Endometrial microvascular endothelial cells (primary cell): ENCODE measurements around the gene EEF1AKMT3. TPM values are rescaled to one million over a fixed set of nuclear protein-coding genes. Genes with fewer than 3 reads are reported as not detected.

Experiments
- in situ Hi-C: cut with HindIII; loops from 2 replicates; pipeline ENCODE4 v1.10.0; 2017; ENCODE audit warnings: low sequenced_read_pairs, low pct_unique_long_range_greater_than_20kb; ENCODE audit errors: inconsistent ontology term
- total RNA-seq: library from RNA; depleted of rRNA; stranded (reverse); fragments of >200 nt; gene quantifications from one replicate; pipeline ENCODE4 v1.2.3, GENCODE V29; 2015; ENCODE audit errors: inconsistent ontology term

The EEF1AKMT3 gene
- total RNA-seq, 1 donor from 2014 or later = 11.7 TPM

DNA sequence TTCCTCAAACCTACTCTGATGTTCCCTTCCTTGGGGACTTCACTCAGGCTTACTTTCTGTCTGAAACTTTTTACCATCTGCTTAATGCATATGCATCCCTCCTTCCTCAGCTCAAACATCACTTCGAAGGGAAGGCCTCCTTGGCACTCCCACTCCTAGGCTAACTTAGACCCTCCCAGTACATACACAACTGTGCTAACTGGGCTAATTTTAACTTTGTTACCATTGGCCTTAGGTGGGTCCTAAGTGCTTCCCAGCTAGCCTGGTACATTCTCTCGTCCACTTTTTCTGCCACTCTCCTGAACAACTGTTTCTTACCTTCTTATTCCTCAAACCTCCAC lies 3.8 kb downstream of the EEF1AKMT3 start:
- in situ Hi-C loops = no loop called here

DNA sequence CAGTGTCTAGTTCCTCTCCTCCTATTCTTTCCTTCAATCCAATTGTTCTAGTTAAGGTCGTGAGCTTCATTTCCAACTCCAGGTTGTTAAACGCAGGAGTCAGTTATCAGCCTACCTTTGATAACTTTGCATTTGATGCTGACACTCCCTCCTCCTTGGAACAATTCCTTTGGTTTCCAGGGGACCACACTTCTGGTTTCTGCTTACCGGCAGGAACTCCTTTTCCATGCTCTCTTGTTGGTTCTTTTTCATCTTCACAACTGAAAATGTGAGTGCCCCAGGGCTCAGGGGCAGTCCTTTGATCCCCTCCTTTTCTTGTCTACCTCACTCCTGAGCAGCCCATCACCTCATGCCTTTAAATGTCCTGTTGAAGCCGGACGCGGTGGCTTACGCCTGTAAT lies 5.0 kb downstream of the EEF1AKMT3 start:
- in situ Hi-C loops = no loop called here

- in situ Hi-C loops = no loop called here
Measured at GRCh38 chr12:57777911-57778310, 5.5 kb downstream of the EEF1AKMT3 start.

DNA sequence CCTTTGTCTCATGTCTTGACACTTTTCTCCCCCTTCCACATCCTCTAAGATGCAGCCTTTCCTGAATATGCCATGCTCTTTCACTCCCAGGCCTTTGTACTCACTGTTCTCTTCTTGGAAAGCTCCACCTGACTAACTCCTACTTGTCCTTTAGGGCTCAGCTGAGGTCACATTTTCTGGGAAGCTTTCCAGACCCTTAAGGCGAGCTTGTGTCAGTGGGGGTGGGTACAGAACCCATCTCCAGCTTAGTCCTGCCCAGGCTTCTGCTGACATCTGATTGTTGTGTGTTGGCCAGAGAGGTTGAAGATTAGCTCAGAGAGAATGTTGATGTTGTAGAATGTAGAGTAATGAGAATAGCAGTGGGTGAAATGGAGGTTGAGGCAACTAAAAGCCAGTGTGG lies 7.3 kb downstream of the EEF1AKMT3 start:
- in situ Hi-C loops = no loop called here

GRCh38 chr12:57780284-57780897 lies 8.0 kb downstream of the EEF1AKMT3 start:
- in situ Hi-C loops = no loop called here

DNA sequence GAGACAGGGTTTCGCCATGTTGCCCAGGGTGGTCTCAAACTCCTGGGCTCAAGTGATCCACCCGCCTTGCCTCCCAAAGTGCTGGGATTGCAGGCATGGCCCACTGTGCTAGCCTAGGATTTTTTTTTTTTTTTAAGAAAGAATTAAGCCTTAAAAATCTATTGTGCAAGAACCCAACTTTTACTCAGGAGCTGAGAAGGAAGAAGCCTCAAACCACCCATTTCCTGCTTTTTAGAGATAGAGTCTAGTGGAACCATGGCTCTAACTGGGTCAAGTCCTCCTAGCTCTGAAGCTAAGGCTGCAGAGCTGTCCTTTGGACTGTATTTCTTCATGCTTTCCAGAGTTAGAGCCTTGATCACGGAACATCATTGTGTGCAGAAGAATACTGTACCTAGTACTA lies 8.8 kb downstream of the EEF1AKMT3 start:
- in situ Hi-C loops = no loop called here

GRCh38 chr12:57781801-57782200 lies 9.4 kb downstream of the EEF1AKMT3 start:
- in situ Hi-C loops = no loop called here

GRCh38 chr12:57782243-57782607 lies 9.8 kb downstream of the EEF1AKMT3 start:
- in situ Hi-C loops = no loop called here

- in situ Hi-C loops = no loop called here
Measured at GRCh38 chr12:57782608-57783465, 10.4 kb downstream of the EEF1AKMT3 start, which contains the start of gene TSFM. Gene TSFM (plus strand): TSS chr12:57782787. CDS start chr12:57782802, 15 bp downstream.

DNA sequence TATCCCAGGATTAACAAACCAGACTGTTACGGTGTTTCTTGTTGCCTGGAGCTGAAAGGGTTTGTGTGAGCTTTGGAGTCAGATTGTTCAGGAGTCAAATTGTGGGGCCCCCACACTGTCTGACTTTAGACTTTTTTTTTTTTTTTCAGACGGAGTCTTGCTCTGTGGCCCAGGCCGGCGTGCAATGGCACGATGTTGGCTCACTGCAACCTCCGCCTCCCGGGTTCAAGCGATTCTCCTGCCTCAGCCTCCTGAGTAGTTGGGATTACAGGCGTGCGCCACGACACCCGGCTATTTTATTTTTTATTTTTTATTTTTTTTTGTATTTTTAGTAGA lies 11.0 kb downstream of the EEF1AKMT3 start:
- in situ Hi-C loops = no loop called here

DNA sequence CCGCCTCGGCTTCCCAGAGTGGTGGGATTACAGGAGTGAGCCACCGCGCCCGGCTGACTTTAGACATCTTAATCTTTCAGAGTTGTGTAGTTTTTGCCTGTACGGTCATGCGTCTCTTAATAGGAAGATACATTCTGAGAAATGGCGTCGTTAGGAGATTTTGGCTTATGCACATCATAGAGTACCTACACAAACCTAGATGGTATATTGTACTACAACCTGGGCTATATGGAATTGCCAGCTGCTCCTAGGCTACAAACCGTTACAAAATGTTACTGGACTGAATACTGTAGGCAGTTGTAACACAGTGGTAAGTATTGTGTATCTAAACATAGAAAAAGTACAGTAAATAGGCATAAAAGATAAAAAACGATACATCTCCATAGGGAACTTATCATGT lies 11.4 kb downstream of the EEF1AKMT3 start:
- in situ Hi-C loops = no loop called here

DNA sequence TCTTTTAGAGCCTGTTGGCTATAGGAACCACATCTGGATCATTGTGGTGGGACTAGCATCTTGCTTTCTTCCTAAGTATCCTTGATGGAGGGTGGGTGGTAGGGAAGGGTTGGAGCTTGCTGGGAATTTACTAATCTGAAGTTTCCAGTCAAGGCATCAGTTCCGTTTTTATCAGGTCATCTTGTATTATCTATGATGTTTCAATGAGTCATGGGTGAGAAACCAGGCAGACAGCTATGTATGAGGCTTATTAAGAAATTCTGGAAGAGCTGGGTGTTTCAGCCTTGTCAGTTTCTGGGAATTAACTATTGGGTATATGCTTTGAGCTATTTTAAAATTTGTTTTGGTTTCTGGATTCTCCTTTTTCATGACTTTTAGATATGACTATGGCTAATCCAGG lies 21.5 kb downstream of the EEF1AKMT3 start:
- in situ Hi-C loops = no loop called here

GRCh38 chr12:57795354-57795753 lies 22.9 kb downstream of the EEF1AKMT3 start:
- in situ Hi-C loops = no loop called here

GRCh38 chr12:57796996-57797395 lies 24.6 kb downstream of the EEF1AKMT3 start:
- in situ Hi-C loops = no loop called here

DNA sequence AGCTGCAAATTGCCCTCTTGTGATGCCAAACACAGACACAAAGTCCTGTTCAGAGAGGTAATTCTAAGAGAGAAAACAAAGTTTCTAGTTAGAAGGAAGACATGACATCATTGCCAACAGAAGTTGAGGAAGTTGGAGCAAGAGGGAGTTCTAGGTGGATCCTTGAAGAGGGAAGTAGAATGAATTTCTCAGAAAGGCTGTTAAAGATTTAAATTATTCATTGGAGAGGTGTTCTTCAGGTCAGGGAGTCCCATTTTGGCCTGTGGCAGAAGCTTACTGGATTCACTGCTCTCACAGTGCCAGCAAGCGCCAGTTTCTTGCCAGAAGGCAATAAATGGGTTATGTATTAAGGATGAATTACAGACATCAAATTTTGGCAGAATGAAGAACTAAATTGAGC lies 25.5 kb downstream of the EEF1AKMT3 start:
- in situ Hi-C loops = no loop called here

DNA sequence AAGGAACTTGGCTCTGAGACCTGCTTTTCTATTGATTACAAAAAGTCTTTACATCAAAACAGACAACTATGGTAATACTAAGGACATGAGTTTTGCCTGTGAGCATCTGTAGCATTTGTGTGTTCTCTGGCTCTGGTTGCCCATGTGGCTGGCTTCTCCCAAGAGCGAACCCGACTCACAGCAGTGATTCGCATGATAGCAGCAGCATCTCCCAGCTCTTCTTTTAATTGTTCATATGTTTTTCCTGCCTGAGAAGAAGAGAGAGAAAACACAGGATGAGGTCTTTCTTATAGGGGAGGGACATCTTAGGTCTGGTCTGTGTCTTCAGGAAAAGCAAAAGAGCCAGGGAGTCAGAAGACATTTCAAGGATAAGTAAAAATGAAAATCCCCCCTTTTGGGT lies 28.6 kb downstream of the EEF1AKMT3 start:
- in situ Hi-C loops = no loop called here

- in situ Hi-C loops = no loop called here
Measured at GRCh38 chr12:57802607-57803006, 30.2 kb downstream of the EEF1AKMT3 start.

DNA sequence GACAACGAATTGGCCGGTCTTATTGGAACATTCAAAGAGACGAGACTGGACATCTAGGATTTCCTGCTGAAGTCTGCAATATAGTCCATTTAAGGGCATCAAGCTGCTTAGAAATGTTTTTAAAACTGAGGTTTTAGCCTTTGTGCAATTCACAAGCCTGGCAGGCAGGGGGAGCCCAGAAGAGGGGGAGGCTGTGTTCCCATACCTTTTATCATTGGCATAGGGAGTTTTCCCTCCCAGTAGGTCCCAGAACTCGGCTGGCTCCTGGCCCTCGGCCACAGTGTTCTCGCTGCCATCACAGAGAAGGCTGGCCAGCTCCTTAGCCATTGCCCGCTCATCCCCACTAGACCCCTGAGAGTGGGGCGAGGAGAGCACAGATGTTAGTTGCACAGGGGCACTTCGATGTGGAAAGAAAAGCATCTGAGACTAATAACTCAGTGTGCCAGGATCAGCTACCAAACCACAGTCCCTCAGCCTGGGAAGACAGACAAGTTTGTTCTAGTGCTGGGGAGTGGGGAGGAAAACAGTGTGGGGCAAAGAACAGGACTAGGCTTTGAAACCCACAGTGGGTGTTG lies 31.0 kb downstream of the EEF1AKMT3 start:
- in situ Hi-C loops = no loop called here

DNA sequence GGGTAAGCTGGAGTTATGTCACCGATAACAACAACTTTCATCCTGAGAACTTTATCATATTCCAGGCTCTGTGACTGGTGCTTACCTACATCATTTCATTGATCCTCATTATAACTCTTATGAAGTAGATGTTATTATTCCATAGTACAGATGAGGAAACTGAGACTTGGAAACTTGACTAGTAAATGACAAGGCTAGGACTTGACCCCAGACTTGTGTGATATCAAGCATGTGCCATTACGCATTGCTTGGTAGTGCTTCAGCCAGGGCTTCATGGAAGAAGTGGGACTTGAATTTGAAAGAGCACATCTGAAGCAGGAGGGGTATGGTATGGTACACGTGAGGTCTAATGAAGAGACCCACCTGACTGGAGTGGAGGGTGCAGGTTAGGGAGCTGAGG lies 34.3 kb downstream of the EEF1AKMT3 start:
- in situ Hi-C loops = no loop called here

DNA sequence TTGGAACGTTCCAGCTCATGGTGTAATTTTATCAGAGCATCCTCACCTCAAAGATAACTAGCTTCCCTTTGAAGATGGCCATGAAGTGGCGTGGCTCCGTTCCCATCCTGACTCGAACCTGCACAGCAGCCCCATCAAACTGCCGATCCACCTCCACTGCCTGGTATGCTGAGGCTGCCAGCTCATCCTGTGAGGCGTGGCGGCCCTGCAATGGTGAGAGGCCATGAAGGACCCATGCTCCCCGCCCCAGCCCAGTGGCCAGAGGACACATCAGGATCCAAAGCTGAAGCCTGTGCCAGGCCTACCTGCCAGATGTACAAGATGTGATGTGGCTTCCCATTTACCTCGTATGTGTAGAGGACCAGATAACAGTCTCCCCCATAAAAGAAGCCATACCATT lies 34.9 kb downstream of the EEF1AKMT3 start:
- in situ Hi-C loops = no loop called here
